ENCODE results near the gene ACSF3.

Gene ACSF3

DNA sequence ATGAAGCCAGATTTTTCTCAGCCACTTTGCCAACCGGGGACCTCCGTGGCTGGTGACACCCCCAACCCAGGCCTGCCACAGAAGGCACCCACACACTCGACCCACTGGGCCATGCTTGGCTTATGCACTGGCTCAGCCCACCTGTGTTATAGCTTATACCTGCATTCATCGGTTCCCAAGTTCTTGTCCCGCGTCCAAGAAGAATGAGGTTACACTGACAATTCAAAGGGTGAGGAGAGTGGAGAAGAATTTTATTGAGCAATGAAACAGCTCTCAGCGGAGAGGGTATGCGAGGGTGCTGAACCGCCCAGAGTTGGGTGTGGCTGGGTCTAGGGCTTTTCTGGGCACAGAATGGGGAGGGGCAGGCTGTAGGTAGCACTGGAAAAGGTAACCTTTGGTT is 55.7 kb downstream of the ACSF3 start:
- Histone ChIP-seq H3K4me3 (ENCODE audit: extremely low read depth, insufficient read depth, low read length, poor library complexity, severe bottlenecking) (no peak overlapping the region), H3K27ac (ENCODE audit: low read depth, low read length, severe bottlenecking) (no peak overlapping the region), H3K36me3 (ENCODE audit: control insufficient read depth, insufficient read depth, low read length) (peaks cover 63% of the 10 kb centered on the region), H3K4me1 (ENCODE audit: control insufficient read depth, insufficient read depth, low read length, poor library complexity, severe bottlenecking) (no peaks in the 10 kb centered on the region), H3K9me3 (ENCODE audit: control insufficient read depth, low read length) (peaks cover 16% of the 10 kb centered on the region)
- WGBS, 2 experiments (ENCODE audit: insufficient coverage in 2 of 2), result 95 to 97% methylated on average over 9 of the region's 9 CpGs

DNA sequence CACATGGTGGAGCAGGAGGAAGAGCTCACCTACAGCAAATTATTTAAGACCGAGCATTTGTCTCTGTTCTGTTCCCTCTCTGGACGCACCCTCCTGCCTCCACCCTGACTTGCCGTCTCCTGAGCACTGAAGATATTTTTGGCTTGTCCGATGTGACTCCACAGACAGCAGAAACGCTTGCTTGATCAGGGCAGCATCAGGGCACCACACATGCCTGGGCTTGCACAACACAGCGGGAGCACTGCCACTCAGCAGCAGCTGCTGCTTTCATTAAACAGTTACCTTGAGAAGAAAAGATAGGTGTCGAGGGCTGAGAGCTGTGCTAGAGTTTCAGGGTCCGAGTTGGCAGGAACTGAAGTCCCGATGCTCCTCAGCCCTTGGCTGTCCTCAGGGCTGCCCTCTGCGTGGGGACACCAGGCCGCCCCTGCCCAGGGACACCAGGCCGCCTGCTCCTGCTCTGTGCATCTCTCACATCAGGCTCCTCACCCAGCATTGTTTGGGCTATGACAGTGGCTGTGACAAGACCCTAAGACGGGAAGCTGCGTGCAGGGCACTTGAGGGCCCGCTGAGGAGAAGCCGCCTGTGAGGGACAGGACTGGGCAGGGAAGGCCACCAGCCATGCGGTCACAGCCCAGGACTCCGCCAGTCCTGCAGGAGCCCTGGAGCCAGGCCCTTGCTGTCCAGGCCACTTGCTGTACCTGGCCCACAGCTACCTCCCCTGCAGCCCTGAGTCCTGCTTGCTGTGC is 56.6 kb downstream of the ACSF3 start:
- H3K36me3 ChIP-seq (ENCODE audit: control insufficient read depth, insufficient read depth, low read length), result peaks cover 56% of the 10 kb centered on the region
- no peak overlapping the region for H3K4me3 ChIP-seq (ENCODE audit: extremely low read depth, insufficient read depth, low read length, poor library complexity, severe bottlenecking)
- H3K27ac ChIP-seq (ENCODE audit: low read depth, low read length, severe bottlenecking), result no peak overlapping the region
- peaks cover 16% of the 10 kb centered on the region for H3K9me3 ChIP-seq (ENCODE audit: control insufficient read depth, low read length)
- no peaks in the 10 kb centered on the region for H3K4me1 ChIP-seq (ENCODE audit: control insufficient read depth, insufficient read depth, low read length, poor library complexity, severe bottlenecking)
- WGBS, 2 experiments (ENCODE audit: insufficient coverage in 2 of 2), result 94 to 96% methylated on average over 17 to 18 of the region's 18 CpGs

- Histone ChIP-seq H3K27ac (ENCODE audit: low read depth, low read length, severe bottlenecking) (no peak overlapping the region), H3K9me3 (ENCODE audit: control insufficient read depth, low read length) (peaks cover 16% of the 10 kb centered on the region), H3K4me3 (ENCODE audit: extremely low read depth, insufficient read depth, low read length, poor library complexity, severe bottlenecking) (no peak overlapping the region), H3K36me3 (ENCODE audit: control insufficient read depth, insufficient read depth, low read length) (peaks cover 48% of the 10 kb centered on the region), H3K4me1 (ENCODE audit: control insufficient read depth, insufficient read depth, low read length, poor library complexity, severe bottlenecking) (no peaks in the 10 kb centered on the region)
- WGBS, 2 experiments (ENCODE audit: insufficient coverage in 2 of 2), result 97 to 99% methylated on average over 8 of the region's 8 CpGs
These were observed 57.3 kb downstream of the ACSF3 start for GRCh38 chr16:89150981-89151380.

DNA sequence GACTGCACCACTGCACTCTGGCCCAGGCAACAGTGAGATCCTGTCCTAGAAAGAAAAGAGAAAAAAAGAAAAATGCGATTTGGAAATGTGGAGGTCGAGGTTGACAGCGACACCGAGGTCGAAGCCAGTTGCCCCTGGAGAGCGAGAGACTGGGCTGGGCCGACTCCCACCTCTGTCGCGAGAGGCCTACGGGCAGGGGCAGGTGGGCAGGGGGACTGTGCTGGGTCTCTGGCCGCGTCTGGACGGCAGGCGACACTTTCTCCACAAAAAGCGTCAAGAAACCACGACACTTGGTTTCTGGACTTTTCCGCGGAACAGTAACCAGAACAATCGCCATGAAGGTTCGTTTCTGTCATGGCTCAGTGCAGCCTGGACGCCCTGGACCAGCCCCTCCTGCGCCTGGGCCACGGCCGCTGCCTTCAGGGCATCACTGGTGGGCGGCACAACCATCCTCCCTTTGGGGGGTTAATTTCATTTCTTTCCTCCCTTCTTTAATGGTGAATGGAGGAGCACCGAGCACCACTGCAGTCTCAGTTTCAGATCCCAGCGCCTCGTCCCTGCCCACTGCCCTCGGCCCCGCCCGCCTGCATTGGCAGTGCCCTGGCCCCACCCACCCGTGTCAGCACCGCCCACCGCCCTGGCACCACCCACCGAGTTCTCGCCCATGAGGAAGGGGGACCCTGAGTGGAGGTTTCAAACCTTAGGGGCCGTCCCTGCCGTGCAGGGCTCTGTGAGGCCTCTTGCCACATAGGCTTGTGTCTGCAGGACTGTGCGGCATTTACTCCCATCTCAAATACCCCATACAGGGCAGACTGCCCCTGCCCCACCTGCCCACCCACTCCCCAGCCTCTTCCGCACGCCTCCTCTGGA is 59.4 kb downstream of the ACSF3 start:
- no peak overlapping the region for H3K27ac ChIP-seq (ENCODE audit: low read depth, low read length, severe bottlenecking)
- no peaks in the 10 kb centered on the region for H3K4me1 ChIP-seq (ENCODE audit: control insufficient read depth, insufficient read depth, low read length, poor library complexity, severe bottlenecking)
- peaks cover 34% of the 10 kb centered on the region for H3K36me3 ChIP-seq (ENCODE audit: control insufficient read depth, insufficient read depth, low read length)
- H3K9me3 ChIP-seq (ENCODE audit: control insufficient read depth, low read length), result peaks cover 23% of the 10 kb centered on the region
- WGBS, 2 experiments (ENCODE audit: insufficient coverage in 2 of 2), result 92 to 94% methylated on average over 32 to 38 of the region's 41 CpGs
- H3K4me3 ChIP-seq (ENCODE audit: extremely low read depth, insufficient read depth, low read length, poor library complexity, severe bottlenecking), result no peak overlapping the region

- H3K9me3 ChIP-seq (ENCODE audit: control insufficient read depth, low read length), result peaks cover 16% of the 10 kb centered on the region
- no peak overlapping the region for H3K27ac ChIP-seq (ENCODE audit: low read depth, low read length, severe bottlenecking)
- H3K4me3 ChIP-seq (ENCODE audit: extremely low read depth, insufficient read depth, low read length, poor library complexity, severe bottlenecking), result no peak overlapping the region
- H3K36me3 ChIP-seq (ENCODE audit: control insufficient read depth, insufficient read depth, low read length), result peaks cover 26% of the 10 kb centered on the region
- 92 to 94% methylated on average over 16 to 19 of the region's 19 CpGs for WGBS, 2 experiments (ENCODE audit: insufficient coverage in 2 of 2)
- no peaks in the 10 kb centered on the region for H3K4me1 ChIP-seq (ENCODE audit: control insufficient read depth, insufficient read depth, low read length, poor library complexity, severe bottlenecking)
These were observed 60.2 kb downstream of the ACSF3 start for GRCh38 chr16:89153848-89154271.

DNA sequence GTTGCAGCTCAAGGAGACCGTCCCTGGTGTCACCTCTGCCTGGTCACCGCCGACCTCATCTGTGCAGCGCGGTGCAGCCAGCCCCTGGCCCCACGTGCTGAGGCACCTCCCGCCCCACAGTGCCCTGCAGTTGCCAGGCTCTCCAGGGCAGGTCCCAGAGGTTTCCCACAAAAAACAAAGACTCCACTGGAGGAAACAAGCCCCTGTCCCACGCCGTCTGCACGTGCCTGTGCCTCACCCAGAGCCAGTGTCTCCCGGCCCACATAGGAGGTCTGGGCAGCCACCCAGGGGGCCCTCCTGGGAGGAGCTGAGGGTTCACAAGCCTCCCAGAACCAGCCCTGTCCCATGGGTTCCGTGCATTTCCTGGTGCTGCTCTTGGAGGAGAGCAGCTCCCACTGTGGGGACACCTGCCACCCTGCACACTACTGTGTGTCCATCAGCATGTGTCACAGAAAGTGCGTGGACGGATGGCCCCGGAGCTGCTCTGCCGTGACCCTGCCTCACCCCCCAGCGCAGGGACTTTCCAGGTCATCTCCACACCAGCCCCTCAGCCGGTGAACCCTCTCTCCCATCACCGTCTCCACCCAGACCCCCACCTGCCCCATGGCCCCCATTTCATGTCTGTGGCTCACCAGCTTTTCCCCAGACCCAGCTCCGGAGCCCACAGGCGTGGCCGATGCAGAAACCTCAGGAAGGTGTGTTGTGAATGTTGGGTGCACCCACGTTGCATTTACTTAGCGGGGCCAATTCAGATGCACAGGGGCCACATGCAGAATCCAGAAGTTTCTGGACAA is 60.9 kb downstream of the ACSF3 start:
- Histone ChIP-seq H3K27ac (ENCODE audit: low read depth, low read length, severe bottlenecking) (no peak overlapping the region), H3K36me3 (ENCODE audit: control insufficient read depth, insufficient read depth, low read length) (peaks cover 19% of the 10 kb centered on the region), H3K4me3 (ENCODE audit: extremely low read depth, insufficient read depth, low read length, poor library complexity, severe bottlenecking) (no peak overlapping the region), H3K9me3 (ENCODE audit: control insufficient read depth, low read length) (peaks cover 9% of the 10 kb centered on the region), H3K4me1 (ENCODE audit: control insufficient read depth, insufficient read depth, low read length, poor library complexity, severe bottlenecking) (no peaks in the 10 kb centered on the region)
- 89 to 91% methylated on average over 20 of the region's 24 CpGs for WGBS, 2 experiments (ENCODE audit: insufficient coverage in 2 of 2)

DNA sequence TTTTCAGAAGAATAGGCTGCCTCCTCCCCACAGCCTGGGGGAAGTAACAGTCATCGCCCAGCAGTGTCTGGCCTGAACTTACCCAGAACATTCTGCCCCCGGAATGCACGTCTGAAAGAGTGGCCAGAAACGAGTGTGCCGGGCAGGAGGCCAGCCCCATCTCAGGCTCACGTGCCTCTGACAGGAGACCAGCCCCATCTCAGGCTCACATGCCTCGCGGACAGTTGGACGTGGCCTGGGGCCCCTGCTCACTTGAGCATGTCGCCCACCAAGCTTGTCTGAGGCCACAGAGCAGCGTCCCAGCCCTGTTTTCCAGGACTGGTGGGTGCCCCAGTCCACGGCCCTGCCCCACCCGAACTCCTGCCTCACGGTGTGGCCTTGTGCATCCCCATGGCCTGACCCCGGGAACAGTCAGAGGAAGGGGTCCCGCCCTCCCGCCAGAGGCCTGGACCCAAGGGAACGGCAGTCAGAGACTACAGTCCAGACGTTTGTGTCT is 61.6 kb downstream of the ACSF3 start:
- 69% methylated on average over 14 to 19 of the region's 19 CpGs for WGBS, 2 experiments (ENCODE audit: insufficient coverage in 2 of 2)
- no peak overlapping the region for H3K4me3 ChIP-seq (ENCODE audit: extremely low read depth, insufficient read depth, low read length, poor library complexity, severe bottlenecking)
- no peak overlapping the region for H3K27ac ChIP-seq (ENCODE audit: low read depth, low read length, severe bottlenecking)
- H3K9me3 ChIP-seq (ENCODE audit: control insufficient read depth, low read length), result peaks cover 7% of the 10 kb centered on the region
- no peaks in the 10 kb centered on the region for H3K4me1 ChIP-seq (ENCODE audit: control insufficient read depth, insufficient read depth, low read length, poor library complexity, severe bottlenecking)
- peaks cover 13% of the 10 kb centered on the region for H3K36me3 ChIP-seq (ENCODE audit: control insufficient read depth, insufficient read depth, low read length)

DNA sequence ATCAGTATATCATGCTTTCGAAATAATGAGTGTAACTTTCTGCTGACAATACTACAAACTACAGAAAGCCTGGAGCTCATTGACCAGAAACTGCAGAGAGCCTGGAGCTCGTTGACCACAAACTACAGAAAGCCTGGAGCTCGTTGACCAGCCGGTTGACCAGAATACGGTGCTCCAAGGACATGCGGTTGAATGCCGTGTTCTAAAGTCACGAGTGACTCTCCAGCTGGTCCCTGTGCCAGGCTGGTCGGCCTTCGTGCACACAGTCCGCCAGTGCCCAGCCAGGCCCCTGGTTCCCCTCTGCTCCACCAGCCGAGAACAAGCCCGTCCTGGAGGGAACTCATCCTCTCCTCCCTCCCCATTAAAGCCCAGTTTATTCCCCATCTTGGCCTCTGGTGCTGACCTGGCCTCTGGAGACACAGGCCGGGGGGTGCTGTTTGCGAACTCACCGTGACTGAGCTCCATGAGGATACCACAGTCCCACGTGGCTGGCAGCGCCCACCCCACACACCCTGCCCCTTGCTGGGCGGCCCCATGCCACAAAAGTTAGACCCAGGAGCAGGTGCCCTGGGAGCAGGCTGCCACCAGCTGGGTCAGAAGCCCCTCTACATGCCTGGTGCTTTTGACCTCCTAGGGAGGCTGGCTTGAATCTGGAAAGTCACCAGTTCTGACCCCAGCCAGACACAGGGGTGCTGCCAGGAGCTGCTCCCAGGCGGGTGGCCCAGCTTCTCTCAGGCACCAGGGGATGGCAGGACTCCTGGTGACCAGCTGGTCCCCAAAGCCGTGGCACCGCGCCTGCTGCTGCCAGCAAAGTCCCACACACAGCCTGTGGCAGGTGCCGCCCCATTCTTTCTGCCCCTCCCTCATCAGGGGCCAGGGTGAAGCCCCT is 62.4 kb downstream of the ACSF3 start:
- WGBS, 2 experiments (ENCODE audit: insufficient coverage in 2 of 2), result 84 to 92% methylated on average over 18 to 24 of the region's 24 CpGs
- H3K36me3 ChIP-seq (ENCODE audit: control insufficient read depth, insufficient read depth, low read length), result peaks cover 5% of the 10 kb centered on the region
- H3K4me3 ChIP-seq (ENCODE audit: extremely low read depth, insufficient read depth, low read length, poor library complexity, severe bottlenecking), result no peak overlapping the region
- no peaks in the 10 kb centered on the region for H3K4me1 ChIP-seq (ENCODE audit: control insufficient read depth, insufficient read depth, low read length, poor library complexity, severe bottlenecking)
- no peak overlapping the region for H3K27ac ChIP-seq (ENCODE audit: low read depth, low read length, severe bottlenecking)
- peaks cover 7% of the 10 kb centered on the region for H3K9me3 ChIP-seq (ENCODE audit: control insufficient read depth, low read length)

GRCh38 chr16:89156740-89157645 is 63.3 kb downstream of the ACSF3 start:
- no peaks in the 10 kb centered on the region for H3K36me3 ChIP-seq (ENCODE audit: control insufficient read depth, insufficient read depth, low read length)
- H3K4me1 ChIP-seq (ENCODE audit: control insufficient read depth, insufficient read depth, low read length, poor library complexity, severe bottlenecking), result no peaks in the 10 kb centered on the region
- 85 to 92% methylated on average over 17 to 25 of the region's 26 CpGs for WGBS, 2 experiments (ENCODE audit: insufficient coverage in 2 of 2)
- H3K4me3 ChIP-seq (ENCODE audit: extremely low read depth, insufficient read depth, low read length, poor library complexity, severe bottlenecking), result no peak overlapping the region
- peaks cover 7% of the 10 kb centered on the region for H3K9me3 ChIP-seq (ENCODE audit: control insufficient read depth, low read length)
- H3K27ac ChIP-seq (ENCODE audit: low read depth, low read length, severe bottlenecking), result no peak overlapping the region

All from mesodermal cell (in vitro differentiated cells).